GM23248 (cell line): Measurements from ENCODE around the gene AADACL4. TPM values are rescaled to one million over a fixed set of nuclear protein-coding genes. Genes with fewer than 3 reads are reported as not detected.

Experiments used
- DNase-seq: peaks from one replicate; pipeline ENCODE4 v3.0.0-alpha.2; 2015
- H2AFZ ChIP-seq: fragments of 200-600 bp; sonication (generic); 2 replicates; pipeline ENCODE4 v1.6.1; 2016; ENCODE audit warnings: antibody characterized with exemption
- H3F3A ChIP-seq: fragments of 200-600 bp; sonication (generic); 2 replicates; pipeline ENCODE4 v1.6.1; 2016; ENCODE audit warnings: mild to moderate bottlenecking, antibody characterized with exemption, mixed run types; ENCODE audit not compliant: insufficient read depth
- H3K27ac ChIP-seq: fragments of 200-600 bp; sonication (generic); 2 replicates; pipeline ENCODE4 v1.5.1; 2016; ENCODE audit warnings: mild to moderate bottlenecking
- H3K27me3 ChIP-seq: fragments of 200-600 bp; sonication (generic); replicated peaks from 2 replicates; pipeline ENCODE4 v1.6.1; 2016; ENCODE audit warnings: mild to moderate bottlenecking; ENCODE audit not compliant: insufficient read depth
- H3K36me3 ChIP-seq: fragments of 200-600 bp; sonication (generic); 2 replicates; pipeline ENCODE4 v1.6.1; 2016; ENCODE audit warnings: low read depth, mild to moderate bottlenecking
- H3K4me1 ChIP-seq: fragments of 200-600 bp; sonication (generic); 2 replicates; pipeline ENCODE4 v1.6.1; 2016; ENCODE audit warnings: mild to moderate bottlenecking; ENCODE audit not compliant: insufficient read depth
- H3K4me2 ChIP-seq: fragments of 200-600 bp; sonication (generic); one replicate; pipeline ENCODE4 v1.6.1; 2016; ENCODE audit warnings: mild to moderate bottlenecking; ENCODE audit not compliant: unreplicated experiment
- H3K4me3 ChIP-seq: fragments of 200-600 bp; sonication (generic); 2 replicates; pipeline ENCODE4 v1.5.1; 2016; ENCODE audit warnings: mild to moderate bottlenecking
- H3K79me2 ChIP-seq: fragments of 200-600 bp; sonication (generic); 2 replicates; pipeline ENCODE4 v1.6.1; 2016; ENCODE audit warnings: mild to moderate bottlenecking; ENCODE audit not compliant: insufficient read depth
- H3K9ac ChIP-seq: fragments of 200-600 bp; sonication (generic); 2 replicates; pipeline ENCODE4 v1.6.1; 2016; ENCODE audit warnings: mild to moderate bottlenecking
- H3K9me2 ChIP-seq: fragments of 200-600 bp; sonication (generic); 2 replicates; pipeline ENCODE4 v1.6.1; 2016; ENCODE audit warnings: mixed run types, mild to moderate bottlenecking, moderate library complexity; ENCODE audit not compliant: insufficient read depth
- H3K9me3 ChIP-seq: fragments of 200-600 bp; sonication (generic); one replicate; pipeline ENCODE4 v1.6.1; 2017; ENCODE audit warnings: low read depth
- H4K20me1 ChIP-seq: fragments of 200-600 bp; sonication (generic); 2 replicates; pipeline ENCODE4 v1.6.0; 2016; ENCODE audit not compliant: insufficient read depth
- EZH2 ChIP-seq: fragments of 200-600 bp; sonication (generic); IDR thresholded peaks from 2 replicates; pipeline ENCODE4 v1.6.1; 2018; ENCODE audit warnings: antibody characterized with exemption, mild to moderate bottlenecking; ENCODE audit not compliant: insufficient read depth, poor library complexity, severe bottlenecking
- EZH2phosphoT487 ChIP-seq: fragments of 200-600 bp; sonication (generic); IDR thresholded peaks from 2 replicates; pipeline ENCODE4 v1.6.1; 2018; ENCODE audit warnings: antibody characterized with exemption, moderate library complexity, mild to moderate bottlenecking, low read depth; ENCODE audit not compliant: insufficient read depth
- WGBS, 2 experiments: methylation state at CpG; one replicate each; pipeline ENCODE4 v1.1.6; 2015 to 2017; ENCODE audit warnings: low lambda C conversion rate in 2 of 2, low coverage in 1 of 2; ENCODE audit errors: missing lambda C conversion rate in 2 of 2; 5-methylcytosine and 5-hydroxymethylcytosine counted together
- in situ Hi-C: fragments of 300-500 bp; cut with MboI; formaldehyde crosslinking; loops from 2 replicates; pipeline ENCODE4 v1.15.0; 2020
- polyA plus RNA-seq: library from polyadenylated mRNA; unstranded; fragments of >200 nt; fragmentation: Nextera tagmentation; extraction: Ambion mirVana; gene quantifications from 2 replicates; pipeline ENCODE4 v1.2.1, GENCODE V29; 2016
- total RNA-seq: library from RNA; depleted of rRNA; stranded (reverse); fragments of >200 nt; shearing (Covaris generic); gene quantifications from 2 replicates; pipeline ENCODE4 v1.2.3, GENCODE V29; 2014

AADACL4 gene
- total and polyA plus RNA-seq, 2 experiments from 2014 or later, result not detected

- peaks cover 22% of the 10 kb centered on the region; the same call in 1 of the 2 replicates for H3F3A ChIP-seq
- peak overlapping the region; percentile 88 for H3K9ac ChIP-seq
- 1 to 2% methylated on average over 30 of the region's 30 CpGs for WGBS, 2 experiments
- peak overlapping the region; percentile 79 for H2AFZ ChIP-seq
- no peaks in the 10 kb centered on the region for H3K9me3 ChIP-seq
- TF ChIP-seq EZH2phosphoT487 (no peak), EZH2 (no peak)
- H3K27me3 ChIP-seq, result no peaks in the 10 kb centered on the region
- DNase-seq, result peak; percentile 93
- H3K36me3 ChIP-seq, result no peaks in the 10 kb centered on the region
- peak overlapping the region; percentile 94 for H3K4me2 ChIP-seq
- peak overlapping the region; percentile 82 for H3K27ac ChIP-seq
- peaks cover 25% of the 10 kb centered on the region for H3K4me1 ChIP-seq
- peak overlapping the region; percentile 82 for H3K4me3 ChIP-seq
- no peaks in the 10 kb centered on the region for H3K9me2 ChIP-seq
- H3K79me2 ChIP-seq, result peaks cover 31% of the 10 kb centered on the region
- in situ Hi-C loops, result loop anchor here (10.0 kb wide), 1 partner anchor 214 kb away; no protein-coding TSS in a partner anchor
- H4K20me1 ChIP-seq, result no peaks in the 10 kb centered on the region
These were observed 24.7 kb upstream of the AADACL4 start for GRCh38 chr1:12618965-12619791.

GRCh38 chr1:12619792-12620487, 23.9 kb upstream of the AADACL4 start:
- no peaks in the 10 kb centered on the region for H3K27me3 ChIP-seq
- peaks cover 24% of the 10 kb centered on the region for H3K79me2 ChIP-seq
- in situ Hi-C loops, result loop anchor here (10.0 kb wide), 2 partner anchors 215 to 305 kb away; no protein-coding TSS in a partner anchor
- peak overlapping the region; percentile 82 for H3K27ac ChIP-seq
- peak overlapping the region; percentile 82 for H3K4me3 ChIP-seq
- peaks cover 20% of the 10 kb centered on the region; the same call in 1 of the 2 replicates for H3F3A ChIP-seq
- TF ChIP-seq EZH2 (no peak), EZH2phosphoT487 (no peak)
- H3K9me2 ChIP-seq, result no peaks in the 10 kb centered on the region
- peak overlapping the region; percentile 88 for H3K9ac ChIP-seq
- H3K4me2 ChIP-seq, result peak overlapping the region; percentile 94
- peak overlapping the region; percentile 79; the same call in 1 of the 2 replicates for H2AFZ ChIP-seq
- H3K36me3 ChIP-seq, result no peaks in the 10 kb centered on the region
- WGBS, 2 experiments, result 6% methylated on average over 22 of the region's 23 CpGs
- no peaks in the 10 kb centered on the region for H4K20me1 ChIP-seq
- no peaks in the 10 kb centered on the region for H3K9me3 ChIP-seq
- peak; percentile 97 for DNase-seq
- H3K4me1 ChIP-seq, result peaks cover 19% of the 10 kb centered on the region

GRCh38 chr1:12620488-12620865, 23.4 kb upstream of the AADACL4 start:
- TF ChIP-seq EZH2phosphoT487, result no peak
- no peak for TF ChIP-seq EZH2
- peak; percentile 37 for DNase-seq
- Histone ChIP-seq H3K27me3 (no peaks in the 10 kb centered on the region), H3K79me2 (peaks cover 18% of the 10 kb centered on the region; the same call in 1 of the 2 replicates), H4K20me1 (no peaks in the 10 kb centered on the region), H3K4me3 (0 out of 2 replicates have a peak overlapping the region, but pooled peaks have one; percentile 27), H3K36me3 (no peaks in the 10 kb centered on the region), H2AFZ (no peak overlapping the region), H3K9me2 (no peaks in the 10 kb centered on the region), H3K4me2 (peak overlapping the region; percentile 94), H3F3A (peaks cover 15% of the 10 kb centered on the region; the same call in 1 of the 2 replicates), H3K27ac (no peak overlapping the region), H3K4me1 (peaks cover 15% of the 10 kb centered on the region), H3K9me3 (no peaks in the 10 kb centered on the region), H3K9ac (peak overlapping the region; percentile 88; the same call in 1 of the 2 replicates)
- in situ Hi-C loops, result loop anchor here (10.0 kb wide), 1 partner anchor 306 kb away; no protein-coding TSS in a partner anchor
- WGBS, 2 experiments, result 21 to 24% methylated on average over 4 of the region's 4 CpGs

GRCh38 chr1:12620931-12621330, 23.0 kb upstream of the AADACL4 start:
- H3K4me3 ChIP-seq, result no peak overlapping the region
- H3K9me2 ChIP-seq, result no peaks in the 10 kb centered on the region
- no peaks in the 10 kb centered on the region for H4K20me1 ChIP-seq
- H3K9me3 ChIP-seq, result no peaks in the 10 kb centered on the region
- peaks cover 15% of the 10 kb centered on the region for H3K4me1 ChIP-seq
- H3K79me2 ChIP-seq, result 0 out of 2 replicates have a peak, but pooled peaks cover 14% of the 10 kb centered on the region
- H3K4me2 ChIP-seq, result no peak overlapping the region
- no peaks in the 10 kb centered on the region for H3K27me3 ChIP-seq
- no peak for DNase-seq
- peaks cover 10% of the 10 kb centered on the region; the same call in 1 of the 2 replicates for H3F3A ChIP-seq
- WGBS, 2 experiments, result 96 to 99% methylated on average over 8 of the region's 8 CpGs
- in situ Hi-C loops, result loop anchor here (10.0 kb wide), 1 partner anchor 306 kb away; no protein-coding TSS in a partner anchor
- TF ChIP-seq EZH2 (no peak), EZH2phosphoT487 (no peak)
- no peaks in the 10 kb centered on the region for H3K36me3 ChIP-seq
- H2AFZ ChIP-seq, result no peak overlapping the region
- H3K27ac ChIP-seq, result no peak overlapping the region
- no peak overlapping the region for H3K9ac ChIP-seq
